Heart right ventricle (tissue), 16 donors: ENCODE measurements around the gene IGFLR1. TPM values are rescaled to one million over a fixed set of nuclear protein-coding genes. Genes with fewer than 3 reads are reported as not detected.

ENCODE experiments used
- ATAC-seq, 8 donors: fragments of 200-7000 bp; cut with Tn5 transposase; one replicate each; pipeline ENCODE4 v1.9.1; 2020; ENCODE audit warnings: mild to moderate bottlenecking in 8 of 8, moderate library complexity in 8 of 8, moderate number of reproducible peaks in 1 of 8
- DNase-seq, 2 donors: peaks; one replicate each; pipeline ENCODE4 v3.0.0-alpha.2; 2020
- H3K27ac ChIP-seq, 10 donors: fragments of 200-600 bp; sonication (generic) in 2 of 10; one replicate each; pipeline versions ENCODE4 v1.5.0 to v1.8.0; 2020 to 2022; ENCODE audit warnings: mild to moderate bottlenecking in 3 of 10
- H3K27me3 ChIP-seq, 7 donors: fragments of 200-600 bp; one replicate each; pipeline ENCODE4 v1.8.0; 2021 to 2022; ENCODE audit warnings: mild to moderate bottlenecking in 2 of 7
- H3K36me3 ChIP-seq, 9 donors: fragments of 200-600 bp; sonication (generic) in 1 of 9; one replicate each; pipeline versions ENCODE4 v1.5.0 to v1.8.0; 2020 to 2022; ENCODE audit warnings: mild to moderate bottlenecking in 2 of 9
- H3K4me1 ChIP-seq, 9 donors: fragments of 200-600 bp; sonication (generic) in 1 of 9; one replicate each; pipeline versions ENCODE4 v1.5.0 to v1.8.0; 2020 to 2022; ENCODE audit warnings: mild to moderate bottlenecking in 4 of 9
- H3K4me3 ChIP-seq, 10 donors: fragments of 200-600 bp; sonication (generic) in 2 of 10; one replicate each; pipeline versions ENCODE4 v1.5.0 to v1.8.0; 2020 to 2022; ENCODE audit warnings: mild to moderate bottlenecking in 7 of 10, moderate library complexity in 2 of 10
- H3K9me3 ChIP-seq, 11 donors: fragments of 200-600 bp in 10 of 11; sonication (generic) in 2 of 11; one replicate each; pipeline versions ENCODE4 v1.5.0 to v1.8.0; 2013 to 2022; ENCODE audit warnings: mild to moderate bottlenecking in 2 of 11, control low read depth in 1 of 11, moderate library complexity in 1 of 11
- WGBS, 2 donors: extraction: QIAGEN DNeasy Blood & Tissue Kit; methylation state at CpG; one replicate each; pipeline ENCODE4 v1.1.7; 2013; ENCODE audit warnings: inconsistent platforms in 1 of 2; 5-methylcytosine and 5-hydroxymethylcytosine counted together
- intact Hi-C, 10 donors: fragments of 100-400 bp; cut with DNase I; formaldehyde crosslinking; loops; one replicate each; pipeline versions ENCODE4 v1.11.1 to v1.14.2; 2022
- polyA plus RNA-seq, 2 donors: library from polyadenylated mRNA; stranded (reverse); fragments of 200-250 nt; gene quantifications; one replicate each; pipeline ENCODE4 v1.2.3, GENCODE V29; 2013
- total RNA-seq, 10 donors: library from RNA; stranded (reverse); fragmentation: NEBNext Ultra II Directional in 3 of 10; extraction: Animal tissue kit (Norgen Biotek cat#: 25700) in 3 of 10; gene quantifications; one replicate each; pipeline versions ENCODE4 v1.2.1 to v1.2.4, GENCODE V29; 2021 to 2023
- TF ChIP-seq, protein P1 (sequence below), 9 donors: fragments of 200-600 bp; sonication (generic) in 2 of 9; IDR thresholded peaks; one replicate each; pipeline versions ENCODE4 v1.5.0 to v1.8.0; 2021 to 2022; ENCODE audit warnings: antibody characterized with exemption in 9 of 9, mild to moderate bottlenecking in 5 of 9, moderate library complexity in 1 of 9
- donor health status: Arrhythmogenic right ventricular cardiomyopathy.
- donor health status: ischemic (EF 13 %, LVEDD 7.1; RV severe dilation, severe dysfunction).
- donor health status: healthy with polysubstance abuse.
- donor health status: DM: no; HTN: yes; CAD: no.
- donor health status: DM: no; HTN: no; CAD: no.
- donor health status: ischemic (EF 25% LVEDD 6.9; RV normal size, moderate dysfunction).
- donor health status: ischemic (EF 25% LVEDD 5.7; RV mildly dilated, moderate dysfunction).
- donor health status: healthy.
- donor health status: DM: yes; HTN: yes; CAD: no.
- donor health status: Ischemic cardiomyopathy.
- donor health status: ischemic (EF 35%, LVEDD 5.7; RV mildly dilated, moderate dysfunction).
- donor health status: nonischemic (EF 11% LVEDD 7.7; RV severe dilation, severe dysfunction).
- donor health status: DM: yes; HTN: yes; CAD: no.
- donor health status: PGD.
- donor health status: ischemic (EF 29% LVEDD 5.4; RV normal size, mild dysfunction).
- donor health status: nonischemic (EF 23%, LVEDD 6.1; RV moderate dilation, normal function).

Gene IGFLR1
- total and polyA plus RNA-seq, 12 donors = 1.1 to 17.1 (median 2.5) TPM

DNA sequence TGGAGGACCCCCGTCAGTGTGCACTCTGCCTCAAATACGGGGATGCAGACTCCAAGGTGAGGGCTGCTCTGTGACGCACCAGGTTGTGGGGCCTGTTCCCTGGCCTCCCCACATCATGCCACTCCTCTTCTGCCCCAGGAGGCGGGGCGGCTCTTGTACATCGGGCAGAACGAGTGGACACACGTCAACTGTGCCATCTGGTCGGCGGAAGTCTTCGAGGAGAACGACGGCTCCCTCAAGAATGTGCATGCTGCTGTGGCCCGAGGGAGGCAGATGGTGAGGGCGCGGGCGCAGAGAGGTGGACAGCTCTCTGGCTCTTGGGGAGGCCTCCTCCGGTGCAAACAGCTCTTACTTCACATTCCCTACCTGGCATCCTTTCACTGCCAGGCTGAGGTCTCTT is 13.2 kb downstream of the IGFLR1 start:
- intact Hi-C loops = loop anchor here in 1 of 10 donors (2.0 kb wide), 1 partner anchor 68 kb away; no protein-coding TSS in a partner anchor
- H3K4me3 ChIP-seq = no peak overlapping the region
- no peaks in the 10 kb centered on the region for H3K4me1 ChIP-seq
- 90 to 93% methylated on average over 18 of the region's 18 CpGs for WGBS, 2 donors
- DNase-seq (no peak), ATAC-seq (no peak)
- H3K36me3 ChIP-seq = peaks cover 8 to 100% (median 91%) of the 10 kb centered on the region in 9 donors
- TF ChIP-seq, protein P1, sequence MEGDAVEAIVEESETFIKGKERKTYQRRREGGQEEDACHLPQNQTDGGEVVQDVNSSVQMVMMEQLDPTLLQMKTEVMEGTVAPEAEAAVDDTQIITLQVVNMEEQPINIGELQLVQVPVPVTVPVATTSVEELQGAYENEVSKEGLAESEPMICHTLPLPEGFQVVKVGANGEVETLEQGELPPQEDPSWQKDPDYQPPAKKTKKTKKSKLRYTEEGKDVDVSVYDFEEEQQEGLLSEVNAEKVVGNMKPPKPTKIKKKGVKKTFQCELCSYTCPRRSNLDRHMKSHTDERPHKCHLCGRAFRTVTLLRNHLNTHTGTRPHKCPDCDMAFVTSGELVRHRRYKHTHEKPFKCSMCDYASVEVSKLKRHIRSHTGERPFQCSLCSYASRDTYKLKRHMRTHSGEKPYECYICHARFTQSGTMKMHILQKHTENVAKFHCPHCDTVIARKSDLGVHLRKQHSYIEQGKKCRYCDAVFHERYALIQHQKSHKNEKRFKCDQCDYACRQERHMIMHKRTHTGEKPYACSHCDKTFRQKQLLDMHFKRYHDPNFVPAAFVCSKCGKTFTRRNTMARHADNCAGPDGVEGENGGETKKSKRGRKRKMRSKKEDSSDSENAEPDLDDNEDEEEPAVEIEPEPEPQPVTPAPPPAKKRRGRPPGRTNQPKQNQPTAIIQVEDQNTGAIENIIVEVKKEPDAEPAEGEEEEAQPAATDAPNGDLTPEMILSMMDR (IDR thresholded peaks at IDR 0.05) = no peak
- no peak overlapping the region for H3K27ac ChIP-seq
- no peaks in the 10 kb centered on the region for H3K27me3 ChIP-seq
- H3K9me3 ChIP-seq = no peaks in the 10 kb centered on the region

DNA sequence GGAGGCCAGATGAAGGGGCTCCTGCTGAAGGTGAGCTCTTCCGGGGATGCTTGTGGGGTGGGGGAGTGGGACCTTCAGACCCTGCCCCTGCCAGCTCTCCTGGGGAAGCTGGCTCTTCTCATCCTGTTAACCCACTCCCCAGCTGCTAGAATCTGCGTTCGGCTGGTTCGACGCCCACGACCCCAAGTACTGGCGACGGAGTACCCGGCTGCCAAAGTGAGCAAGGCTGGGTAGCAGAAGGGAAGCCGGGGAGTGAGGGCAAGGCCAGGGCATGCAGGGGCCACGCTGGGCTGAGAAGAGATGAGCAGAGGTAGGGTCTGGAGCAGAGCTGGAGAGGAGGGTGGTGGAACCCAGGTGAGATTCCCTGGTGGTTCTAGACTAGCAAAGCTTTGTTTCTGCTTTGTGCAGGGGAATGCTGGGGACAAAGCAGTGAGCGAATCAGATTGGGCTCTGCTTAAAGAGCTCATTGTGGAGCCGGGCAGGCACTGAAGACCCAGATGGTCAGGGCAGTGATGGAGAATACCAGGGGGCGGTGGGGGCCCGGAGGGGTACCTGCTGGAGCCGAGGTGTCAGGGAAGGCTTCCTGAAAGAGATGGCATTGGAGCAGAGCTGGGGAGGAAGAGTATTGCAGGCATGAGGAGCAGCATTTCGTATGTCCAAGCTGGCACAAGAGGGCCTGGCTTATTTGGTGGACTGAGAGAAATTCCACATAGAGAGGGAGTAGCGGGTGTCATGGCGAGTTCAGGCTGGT is 14.1 kb downstream of the IGFLR1 start:
- no peak for DNase-seq
- Histone ChIP-seq H3K27ac (no peak overlapping the region), H3K36me3 (peaks cover 14 to 100% (median 96%) of the 10 kb centered on the region in 9 donors), H3K9me3 (no peaks in the 10 kb centered on the region), H3K27me3 (no peaks in the 10 kb centered on the region), H3K4me1 (no peaks in the 10 kb centered on the region), H3K4me3 (no peak overlapping the region)
- ATAC-seq = no peak
- 92 to 93% methylated on average over 19 of the region's 19 CpGs for WGBS, 2 donors
- TF ChIP-seq, protein P1 (IDR thresholded peaks at IDR 0.05) = no peak
- intact Hi-C loops = loop anchor here in 1 of 10 donors (2.0 kb wide), 1 partner anchor 69 kb away; no protein-coding TSS in a partner anchor

DNA sequence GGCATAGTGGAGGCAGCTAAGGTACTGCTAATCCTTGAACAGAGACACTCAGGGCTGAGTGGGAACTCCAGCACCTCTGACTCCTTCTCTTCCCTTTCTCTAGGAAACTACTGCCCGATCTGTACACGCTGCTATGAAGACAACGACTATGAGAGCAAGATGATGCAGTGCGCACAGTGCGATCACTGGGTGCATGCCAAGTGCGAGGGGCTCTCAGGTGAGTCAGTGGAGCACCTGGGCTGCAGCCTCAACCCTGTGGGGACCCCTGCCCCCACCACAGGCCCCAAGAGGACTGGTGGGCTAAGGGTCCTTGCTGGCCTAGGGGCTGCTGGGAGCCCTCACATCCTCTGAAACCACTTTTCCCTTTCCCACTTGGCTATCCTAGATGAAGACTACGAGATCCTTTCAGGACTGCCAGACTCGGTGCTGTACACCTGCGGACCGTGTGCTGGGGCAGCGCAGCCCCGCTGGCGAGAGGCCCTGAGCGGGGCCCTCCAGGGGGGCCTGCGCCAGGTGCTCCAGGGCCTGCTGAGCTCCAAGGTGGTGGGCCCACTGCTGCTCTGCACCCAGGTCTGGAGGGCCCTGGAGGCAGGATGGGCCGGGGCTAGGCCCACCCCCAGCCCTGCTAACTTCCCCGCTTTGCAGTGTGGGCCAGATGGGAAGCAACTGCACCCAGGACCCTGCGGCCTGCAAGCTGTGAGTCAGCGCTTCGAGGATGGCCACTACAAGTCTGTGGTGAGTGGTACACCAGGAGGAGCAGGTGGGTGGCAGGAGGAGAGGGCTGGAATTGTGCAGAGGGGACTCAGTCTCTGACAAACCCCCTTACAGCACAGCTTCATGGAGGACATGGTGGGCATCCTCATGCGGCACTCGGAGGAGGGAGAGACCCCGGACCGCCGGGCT is 14.9 kb downstream of the IGFLR1 start:
- WGBS, 2 donors = 95% methylated on average over 25 of the region's 25 CpGs
- Histone ChIP-seq H3K4me3 (no peak overlapping the region), H3K9me3 (no peaks in the 10 kb centered on the region), H3K4me1 (no peaks in the 10 kb centered on the region), H3K27ac (no peak overlapping the region), H3K36me3 (peaks cover 14 to 100% (median 98%) of the 10 kb centered on the region in 9 donors), H3K27me3 (no peaks in the 10 kb centered on the region)
- intact Hi-C loops = no loop called here
- peak in 1 of 8 donors; percentile 5 for ATAC-seq
- no peak for DNase-seq
- TF ChIP-seq, protein P1 (IDR thresholded peaks at IDR 0.05) = no peak

DNA sequence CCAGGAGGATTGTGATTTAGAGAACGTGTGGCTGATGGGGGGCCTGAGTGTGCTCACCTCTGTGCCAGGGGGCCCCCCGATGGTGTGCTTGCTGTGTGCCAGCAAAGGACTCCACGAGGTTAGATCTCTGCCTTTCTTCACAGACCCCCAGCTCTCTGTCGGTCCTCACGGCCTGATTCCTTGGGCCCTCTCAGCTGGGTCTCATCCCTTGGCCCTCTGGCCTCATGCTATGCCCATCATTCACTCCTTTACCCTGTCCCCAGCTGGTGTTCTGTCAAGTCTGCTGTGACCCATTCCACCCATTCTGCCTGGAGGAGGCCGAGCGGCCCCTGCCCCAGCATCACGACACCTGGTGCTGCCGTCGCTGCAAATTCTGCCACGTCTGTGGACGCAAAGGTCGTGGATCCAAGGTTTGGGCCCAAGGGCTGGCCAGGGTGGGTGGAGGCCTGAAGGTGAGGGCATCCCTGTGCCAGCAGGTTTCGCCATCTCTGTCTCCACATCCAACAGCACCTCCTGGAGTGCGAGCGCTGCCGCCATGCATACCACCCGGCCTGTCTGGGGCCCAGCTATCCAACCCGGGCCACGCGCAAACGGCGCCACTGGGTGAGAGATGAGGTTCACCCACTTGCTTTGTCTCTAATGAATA is 16.9 kb downstream of the IGFLR1 start:
- TF ChIP-seq, protein P1 (IDR thresholded peaks at IDR 0.05) = no peak
- WGBS, 2 donors = 95 to 96% methylated on average over 23 of the region's 23 CpGs

More for the DNA sequence above, 16.9 kb downstream of the IGFLR1 start:
- Histone ChIP-seq H3K27ac (no peak overlapping the region), H3K4me1 (no peaks in the 10 kb centered on the region), H3K36me3 (peaks cover 14 to 100% (median 90%) of the 10 kb centered on the region in 9 donors), H3K27me3 (no peaks in the 10 kb centered on the region), H3K4me3 (no peak overlapping the region), H3K9me3 (no peaks in the 10 kb centered on the region)
- intact Hi-C loops = no loop called here
- DNase-seq = no peak
- ATAC-seq = no peak
